HL-60 (cell line): ENCODE data around the gene PSMC4.

Experiments used
- GABPA ChIP-seq: IDR thresholded peaks from 2 replicates; pipeline ENCODE4 v1.6.1; 2012; ENCODE audit warnings: low read depth
- TF ChIP-seq, protein P1 (sequence below): IDR thresholded peaks from 2 replicates; pipeline ENCODE4 v1.6.1; 2012; ENCODE audit warnings: low read depth; ENCODE audit not compliant: insufficient replicate concordance
- TF ChIP-seq, protein P2 (sequence below): IDR thresholded peaks from one replicate; pipeline ENCODE4 v1.5.1; 2011; ENCODE audit warnings: low read length, control low read depth, inconsistent platforms; ENCODE audit not compliant: insufficient read depth

DNA sequence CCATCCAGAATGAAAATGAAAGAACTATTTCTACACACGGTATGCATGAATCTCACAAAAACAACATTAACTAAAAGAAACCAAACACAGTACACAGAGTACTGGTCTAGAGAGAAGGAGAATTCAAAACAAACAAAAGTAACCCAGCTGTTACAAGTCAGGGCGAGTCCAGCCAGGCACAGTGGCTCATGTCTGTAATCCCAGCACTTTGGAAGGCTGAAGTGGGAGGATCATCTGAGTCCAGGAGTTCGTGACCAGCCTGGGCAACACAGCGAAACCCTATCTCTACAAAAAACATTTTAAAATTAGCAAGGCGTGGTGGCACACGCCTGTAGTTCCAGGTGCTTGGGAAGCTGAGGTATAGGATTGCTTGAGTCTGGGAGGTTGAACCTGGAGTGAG lies 1.7 kb upstream of the PSMC4 start:
- TF ChIP-seq, protein P1, sequence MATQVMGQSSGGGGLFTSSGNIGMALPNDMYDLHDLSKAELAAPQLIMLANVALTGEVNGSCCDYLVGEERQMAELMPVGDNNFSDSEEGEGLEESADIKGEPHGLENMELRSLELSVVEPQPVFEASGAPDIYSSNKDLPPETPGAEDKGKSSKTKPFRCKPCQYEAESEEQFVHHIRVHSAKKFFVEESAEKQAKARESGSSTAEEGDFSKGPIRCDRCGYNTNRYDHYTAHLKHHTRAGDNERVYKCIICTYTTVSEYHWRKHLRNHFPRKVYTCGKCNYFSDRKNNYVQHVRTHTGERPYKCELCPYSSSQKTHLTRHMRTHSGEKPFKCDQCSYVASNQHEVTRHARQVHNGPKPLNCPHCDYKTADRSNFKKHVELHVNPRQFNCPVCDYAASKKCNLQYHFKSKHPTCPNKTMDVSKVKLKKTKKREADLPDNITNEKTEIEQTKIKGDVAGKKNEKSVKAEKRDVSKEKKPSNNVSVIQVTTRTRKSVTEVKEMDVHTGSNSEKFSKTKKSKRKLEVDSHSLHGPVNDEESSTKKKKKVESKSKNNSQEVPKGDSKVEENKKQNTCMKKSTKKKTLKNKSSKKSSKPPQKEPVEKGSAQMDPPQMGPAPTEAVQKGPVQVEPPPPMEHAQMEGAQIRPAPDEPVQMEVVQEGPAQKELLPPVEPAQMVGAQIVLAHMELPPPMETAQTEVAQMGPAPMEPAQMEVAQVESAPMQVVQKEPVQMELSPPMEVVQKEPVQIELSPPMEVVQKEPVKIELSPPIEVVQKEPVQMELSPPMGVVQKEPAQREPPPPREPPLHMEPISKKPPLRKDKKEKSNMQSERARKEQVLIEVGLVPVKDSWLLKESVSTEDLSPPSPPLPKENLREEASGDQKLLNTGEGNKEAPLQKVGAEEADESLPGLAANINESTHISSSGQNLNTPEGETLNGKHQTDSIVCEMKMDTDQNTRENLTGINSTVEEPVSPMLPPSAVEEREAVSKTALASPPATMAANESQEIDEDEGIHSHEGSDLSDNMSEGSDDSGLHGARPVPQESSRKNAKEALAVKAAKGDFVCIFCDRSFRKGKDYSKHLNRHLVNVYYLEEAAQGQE = no peak
- TF ChIP-seq, protein P2, sequence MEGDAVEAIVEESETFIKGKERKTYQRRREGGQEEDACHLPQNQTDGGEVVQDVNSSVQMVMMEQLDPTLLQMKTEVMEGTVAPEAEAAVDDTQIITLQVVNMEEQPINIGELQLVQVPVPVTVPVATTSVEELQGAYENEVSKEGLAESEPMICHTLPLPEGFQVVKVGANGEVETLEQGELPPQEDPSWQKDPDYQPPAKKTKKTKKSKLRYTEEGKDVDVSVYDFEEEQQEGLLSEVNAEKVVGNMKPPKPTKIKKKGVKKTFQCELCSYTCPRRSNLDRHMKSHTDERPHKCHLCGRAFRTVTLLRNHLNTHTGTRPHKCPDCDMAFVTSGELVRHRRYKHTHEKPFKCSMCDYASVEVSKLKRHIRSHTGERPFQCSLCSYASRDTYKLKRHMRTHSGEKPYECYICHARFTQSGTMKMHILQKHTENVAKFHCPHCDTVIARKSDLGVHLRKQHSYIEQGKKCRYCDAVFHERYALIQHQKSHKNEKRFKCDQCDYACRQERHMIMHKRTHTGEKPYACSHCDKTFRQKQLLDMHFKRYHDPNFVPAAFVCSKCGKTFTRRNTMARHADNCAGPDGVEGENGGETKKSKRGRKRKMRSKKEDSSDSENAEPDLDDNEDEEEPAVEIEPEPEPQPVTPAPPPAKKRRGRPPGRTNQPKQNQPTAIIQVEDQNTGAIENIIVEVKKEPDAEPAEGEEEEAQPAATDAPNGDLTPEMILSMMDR = no peak
- no peak for TF ChIP-seq GABPA
